Stimulated activated CD4-positive, alpha-beta T cell treated with anti-CD3 and anti-CD28 coated beads, Interleukin-12 subunit alpha, Interleukin-12 subunit beta, amount 100 ng/mL, for 24 hours (primary cell): ENCODE results near the gene SBK3.
A peak's percentile ranks its signal among the peaks of the same experiment; 100 is the strongest.
"Not testable (repeated sequence)": the region's sequence is repeated elsewhere in the genome, so short reads cannot be mapped to it uniquely, and the experiment has no call there.

Source experiments
- DNase-seq, 2 experiments: peaks; one replicate each; pipeline ENCODE4 v3.0.0-alpha.2; 2020; ENCODE audit warnings: low read depth in 2 of 2

The SBK3 gene, protein sequence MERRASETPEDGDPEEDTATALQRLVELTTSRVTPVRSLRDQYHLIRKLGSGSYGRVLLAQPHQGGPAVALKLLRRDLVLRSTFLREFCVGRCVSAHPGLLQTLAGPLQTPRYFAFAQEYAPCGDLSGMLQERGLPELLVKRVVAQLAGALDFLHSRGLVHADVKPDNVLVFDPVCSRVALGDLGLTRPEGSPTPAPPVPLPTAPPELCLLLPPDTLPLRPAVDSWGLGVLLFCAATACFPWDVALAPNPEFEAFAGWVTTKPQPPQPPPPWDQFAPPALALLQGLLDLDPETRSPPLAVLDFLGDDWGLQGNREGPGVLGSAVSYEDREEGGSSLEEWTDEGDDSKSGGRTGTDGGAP

DNA sequence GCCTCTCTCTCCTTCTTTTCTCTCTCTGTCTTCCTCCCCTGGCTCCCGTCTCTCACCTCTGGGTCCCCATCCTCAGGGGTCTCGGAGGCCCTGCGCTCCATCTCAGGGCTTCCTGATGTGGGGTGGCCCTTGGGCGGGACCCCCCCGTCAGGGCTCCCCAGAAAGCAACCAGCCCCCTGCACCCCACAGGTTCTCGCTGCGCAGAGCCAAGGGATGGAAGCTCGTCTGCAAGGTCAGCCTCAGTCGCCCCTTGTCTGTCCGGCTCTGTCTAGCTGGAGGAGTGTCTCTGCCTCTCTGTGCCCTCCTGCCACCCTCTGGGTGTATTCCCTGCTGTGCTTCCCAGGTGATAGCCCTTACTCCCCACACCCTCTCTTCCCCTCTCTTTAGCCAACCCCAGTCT lies at the start of gene SBK3:
SBK3 (minus strand) TSS at position 101 of the 400 bp plus-strand sequence; CDS start at position 101, 0 bp downstream.
- DNase-seq, result no peak

DNA sequence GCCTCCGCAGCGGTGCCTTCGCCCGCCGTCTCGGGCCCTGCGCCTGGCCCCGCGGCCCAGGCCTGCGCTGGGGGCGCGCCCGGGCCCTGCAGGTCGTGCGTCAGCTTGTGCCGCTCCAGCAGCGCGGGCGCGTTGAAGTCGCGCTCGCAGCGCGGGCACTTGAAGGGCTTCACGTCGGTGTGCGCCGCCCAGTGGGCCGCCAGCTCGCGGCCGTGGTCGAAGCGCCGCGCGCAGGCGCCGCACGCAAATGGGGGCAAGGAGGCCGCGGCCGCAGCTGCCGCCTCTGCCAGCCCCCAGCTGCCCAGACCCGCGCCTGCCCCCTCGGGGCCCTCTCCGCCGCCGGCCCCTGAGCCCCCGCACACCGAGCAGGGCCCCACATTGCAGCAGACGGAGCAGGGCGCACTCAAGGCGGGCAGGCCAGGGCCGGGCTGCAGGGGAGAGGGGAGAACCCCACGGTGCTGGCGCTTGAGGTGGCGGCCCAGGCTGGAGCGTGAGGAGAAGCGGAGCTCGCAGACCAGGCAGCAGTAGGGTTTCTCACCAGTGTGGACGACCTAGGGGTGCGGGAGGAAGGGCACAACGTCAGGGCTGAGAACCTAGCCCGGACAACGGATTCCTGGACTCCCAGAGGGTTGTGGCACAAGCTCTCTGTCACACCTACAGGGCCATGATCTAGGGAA lies 47.9 kb upstream of the SBK3 start:
- DNase-seq, result no peak

DNA sequence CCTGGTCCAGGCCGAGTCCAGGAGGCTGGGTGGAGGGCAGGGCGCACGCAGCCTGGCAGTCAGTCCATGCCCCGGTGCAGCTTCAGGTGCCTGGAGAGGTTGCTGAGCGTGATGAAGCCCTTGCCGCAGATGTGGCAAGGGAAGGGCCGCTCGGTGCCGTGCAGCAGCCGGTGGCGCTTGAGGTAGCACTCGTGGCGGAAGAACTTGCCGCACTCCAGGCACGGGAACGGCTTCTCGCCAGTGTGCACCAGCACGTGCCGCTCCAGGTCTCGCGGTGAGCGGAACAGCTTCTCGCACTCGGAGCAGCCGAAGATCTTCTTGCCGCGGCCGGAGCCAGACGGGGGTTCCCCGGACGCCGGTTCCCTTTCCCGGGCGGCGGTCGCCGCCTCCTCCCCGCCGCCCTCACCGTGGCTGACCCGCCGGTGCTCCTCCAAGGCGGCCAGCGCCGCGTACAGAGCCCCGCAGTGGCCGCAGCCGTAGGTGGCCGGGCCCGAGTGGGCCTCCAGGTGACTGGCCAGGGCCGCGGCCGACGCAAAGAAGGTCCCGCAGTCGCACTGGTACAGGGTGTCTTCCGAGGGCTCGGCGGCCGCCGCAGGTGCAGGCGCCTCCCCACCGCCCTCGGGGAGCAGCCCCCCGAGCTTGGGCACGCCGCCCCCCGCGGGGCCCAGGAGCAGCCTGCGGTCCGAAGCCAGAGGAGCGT lies 47.2 kb upstream of the SBK3 start:
- DNase-seq, result no peak

DNA sequence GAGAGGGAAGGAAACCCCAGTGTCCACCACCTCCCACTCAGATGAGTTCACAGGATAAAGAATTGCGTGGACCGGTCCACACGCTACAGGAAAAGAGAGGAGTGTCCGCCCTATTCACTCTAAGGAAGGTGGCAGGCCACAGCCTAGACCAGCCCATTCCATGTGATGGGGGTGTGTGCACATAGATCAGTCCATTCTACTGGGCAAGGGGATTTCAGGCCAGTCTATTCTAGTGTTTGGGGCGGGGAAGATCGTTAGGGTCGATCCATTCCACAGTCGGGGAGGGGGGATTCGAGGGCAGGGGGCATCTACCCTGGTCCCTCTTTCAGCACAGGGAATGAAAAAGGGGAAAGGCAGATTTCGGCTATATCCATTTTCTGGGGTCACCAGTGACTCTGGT lies 46.2 kb upstream of the SBK3 start:
- no peak for DNase-seq

DNA sequence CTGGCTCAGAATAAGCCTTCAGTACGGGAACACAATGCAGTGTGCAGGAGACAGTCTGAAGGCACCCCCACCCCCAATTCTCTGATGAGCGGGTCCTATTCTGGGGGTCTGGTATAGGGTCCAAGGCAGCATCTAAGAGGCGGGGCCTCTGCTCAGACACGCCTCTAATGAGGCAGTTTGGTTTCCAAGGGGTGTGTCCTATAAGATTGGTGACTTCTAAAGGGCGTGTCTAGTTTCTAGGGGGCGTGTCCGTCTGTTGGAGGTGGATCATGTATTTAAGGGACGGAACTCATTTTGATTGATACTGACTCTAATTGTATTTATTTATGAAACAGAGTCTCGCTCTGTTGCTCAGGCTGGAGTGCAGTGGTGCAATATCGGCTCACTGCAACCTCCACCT lies 45.3 kb upstream of the SBK3 start:
- no peak for DNase-seq

DNA sequence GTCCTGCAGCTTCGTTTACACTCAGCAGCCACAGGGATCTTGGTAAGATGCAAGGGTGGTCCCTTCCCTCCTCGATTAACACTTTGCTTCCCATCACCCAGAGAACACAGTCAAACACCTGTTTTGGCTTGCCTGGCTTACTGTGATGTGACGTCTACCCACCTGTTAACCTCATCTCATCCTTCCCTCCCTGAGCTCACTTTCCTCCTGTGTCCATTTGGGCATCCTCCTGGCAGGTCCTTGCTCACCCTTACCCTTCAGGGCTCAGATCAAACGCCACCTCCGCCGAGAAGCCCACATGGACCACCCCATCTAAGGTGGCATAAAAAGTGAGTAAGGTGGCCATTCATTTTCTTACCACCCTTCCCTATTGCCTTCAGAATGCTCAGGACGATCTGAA lies 44.8 kb upstream of the SBK3 start:
- DNase-seq, result no peak

DNA sequence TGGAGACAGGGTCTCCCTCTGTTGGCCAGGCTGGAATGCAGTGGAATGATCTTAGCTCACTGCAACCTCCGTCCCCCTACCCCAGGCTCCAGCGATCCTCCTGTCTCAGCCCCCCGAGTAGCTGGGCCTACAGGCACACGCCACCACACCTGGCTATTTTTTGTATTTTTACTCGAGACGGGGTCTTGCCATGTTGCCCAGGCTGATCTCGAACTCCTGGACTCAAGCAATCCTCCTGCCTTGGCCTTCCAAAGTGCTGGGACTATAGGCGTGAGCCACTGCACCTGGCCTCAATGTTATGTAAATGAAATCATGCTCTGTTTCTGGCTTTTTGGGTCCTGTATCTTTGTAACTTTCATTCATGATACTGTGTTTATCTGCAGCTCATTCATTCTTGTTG lies 43.4 kb upstream of the SBK3 start:
- no peak for DNase-seq

DNA sequence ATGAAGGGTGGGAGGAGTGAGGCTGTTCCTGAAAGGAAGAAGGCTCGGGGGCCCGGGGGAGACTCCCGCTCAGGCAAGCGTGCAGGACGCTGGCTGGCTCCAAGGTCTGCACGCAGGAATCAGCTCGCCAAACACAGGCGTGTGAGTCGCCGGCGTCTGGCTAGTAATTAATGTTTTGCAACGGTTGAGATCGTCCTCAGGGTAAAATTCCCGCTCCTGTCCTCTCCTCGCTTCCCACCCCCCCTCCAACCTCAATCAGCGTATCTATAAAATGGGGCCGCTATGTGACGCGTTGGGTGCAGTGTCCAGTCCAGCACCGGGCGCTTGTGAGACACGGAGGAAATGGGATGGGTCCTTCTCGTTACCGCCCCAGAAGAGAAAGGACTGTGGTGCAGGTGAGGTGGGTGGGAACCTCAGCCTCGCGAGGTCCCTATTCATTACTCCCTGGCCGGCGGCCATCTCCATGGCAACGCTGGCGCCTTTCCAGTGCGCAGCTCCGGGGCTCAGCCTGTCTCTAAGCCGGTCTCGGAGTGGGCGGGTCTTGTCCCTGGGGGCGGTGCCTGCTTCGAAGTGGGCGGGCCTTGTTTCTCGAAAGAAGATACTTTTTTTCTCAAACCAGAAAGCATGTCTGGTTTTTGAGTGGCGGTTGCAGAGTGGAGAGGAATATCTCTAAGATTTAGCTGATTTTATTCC lies 41.8 kb upstream of the SBK3 start:
- peak; percentile 88 to 96 for DNase-seq

DNA sequence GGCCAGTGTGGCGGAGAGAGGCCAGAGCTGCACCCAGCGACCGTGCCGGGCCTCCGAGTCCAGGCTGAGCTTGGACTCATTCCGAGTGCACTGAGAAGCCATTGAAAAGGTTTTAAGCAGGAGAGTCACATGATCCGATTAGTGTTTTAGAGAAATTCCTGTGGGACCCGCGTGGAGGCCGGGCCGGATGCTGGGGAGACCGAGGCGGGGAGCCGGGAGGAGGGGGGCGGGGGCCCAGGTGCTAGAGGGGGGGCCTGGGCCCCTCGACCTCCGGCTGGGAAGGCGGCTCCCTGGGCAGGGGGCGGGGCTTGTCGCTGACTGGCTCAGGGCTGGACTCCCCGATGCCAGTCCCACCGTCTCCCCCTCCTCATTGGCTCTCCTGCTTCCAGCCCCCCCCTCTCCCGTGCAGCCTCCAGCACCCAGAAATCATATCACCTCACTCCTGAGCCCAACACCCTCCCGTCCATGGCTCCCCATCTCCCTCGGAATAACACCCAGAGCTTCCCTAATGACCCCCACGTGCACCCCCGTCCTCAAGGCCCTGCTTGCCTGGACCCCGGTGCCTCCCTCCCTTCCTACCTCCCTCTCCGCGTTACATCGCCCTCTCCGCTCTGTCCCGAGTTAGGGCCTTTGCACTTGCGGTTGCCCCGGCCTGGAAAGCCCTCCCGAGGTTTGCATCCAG lies 40.5 kb upstream of the SBK3 start:
- DNase-seq, result peak in 1 of 2 experiments; percentile 46

DNA sequence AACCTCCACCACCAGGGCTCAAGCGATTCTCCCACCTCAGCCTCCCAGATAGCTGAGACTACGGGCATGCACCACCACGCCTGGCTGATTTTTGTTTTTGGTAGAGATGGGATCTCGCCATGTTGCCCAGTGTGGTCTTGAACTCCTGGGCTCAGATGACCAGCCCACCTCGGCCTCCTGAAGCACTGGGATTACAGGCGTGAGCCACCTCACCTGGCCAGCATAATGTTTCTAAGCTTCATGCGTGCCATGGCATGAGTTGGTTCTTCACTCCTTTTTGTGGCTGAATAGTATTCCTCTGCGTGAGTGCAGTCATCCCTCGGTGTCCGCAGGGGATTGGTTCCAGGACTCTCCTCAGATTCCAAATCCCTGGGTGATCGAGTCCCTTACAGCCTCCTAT lies 39.5 kb upstream of the SBK3 start:
- DNase-seq, result no peak

DNA sequence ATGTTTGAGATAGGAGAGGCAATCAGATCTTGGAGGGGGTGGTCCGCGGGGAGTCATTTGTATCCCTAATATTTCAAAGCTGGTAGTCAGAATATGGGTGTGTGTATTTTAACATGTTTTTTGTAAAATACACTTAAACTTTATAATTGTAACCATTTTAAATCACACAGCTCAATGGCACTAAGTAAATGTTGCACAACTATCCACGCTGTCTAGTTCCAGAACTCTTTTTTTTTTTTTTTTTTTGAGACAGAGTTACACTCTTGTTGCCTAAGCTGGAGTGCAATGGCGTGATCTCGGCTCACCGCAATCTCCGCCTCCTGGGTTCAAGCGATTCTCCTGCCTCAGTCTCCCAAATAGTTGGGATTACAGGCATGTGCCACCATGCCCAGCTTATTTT lies 38.6 kb upstream of the SBK3 start:
- not testable (repeated sequence) for DNase-seq

DNA sequence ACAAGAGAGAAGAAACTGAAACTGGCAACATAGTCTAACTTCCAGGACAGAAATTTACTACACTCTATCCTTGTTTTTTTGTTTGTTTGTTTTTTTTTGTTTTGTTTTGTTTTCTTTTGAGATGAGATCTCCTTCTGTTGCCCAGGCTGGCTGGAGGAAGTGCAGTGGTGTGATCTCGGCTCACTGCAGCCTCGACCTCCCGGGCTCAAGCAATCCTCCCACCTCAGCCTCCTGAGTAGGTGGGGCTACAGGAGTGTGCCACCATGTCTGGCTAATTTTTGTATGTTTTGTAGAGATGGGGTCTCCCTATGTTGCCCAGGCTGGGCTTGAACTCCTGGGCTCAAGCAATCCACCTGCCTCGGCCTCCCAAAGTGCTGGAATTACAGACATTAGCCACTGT lies 36.9 kb upstream of the SBK3 start:
- not testable (repeated sequence) for DNase-seq

DNA sequence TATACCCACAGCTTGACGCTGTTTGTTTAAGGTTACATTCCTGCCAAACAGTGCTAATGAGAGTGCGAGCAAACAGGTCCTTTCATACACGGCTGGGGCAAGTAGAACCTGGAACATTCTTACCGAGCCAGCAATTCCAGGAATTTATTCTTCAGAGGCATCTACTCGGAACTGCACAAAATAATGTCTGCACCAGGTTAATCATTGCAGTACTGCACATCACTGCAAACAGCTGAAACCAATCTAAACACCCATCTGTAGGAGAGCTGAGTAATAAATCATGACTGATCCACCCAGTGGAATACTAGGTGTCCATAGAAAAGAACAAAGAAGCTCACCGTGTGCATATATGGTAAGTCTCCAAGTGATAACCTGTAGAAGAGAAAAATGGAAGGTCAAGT lies 36.5 kb upstream of the SBK3 start:
- DNase-seq, result no peak

DNA sequence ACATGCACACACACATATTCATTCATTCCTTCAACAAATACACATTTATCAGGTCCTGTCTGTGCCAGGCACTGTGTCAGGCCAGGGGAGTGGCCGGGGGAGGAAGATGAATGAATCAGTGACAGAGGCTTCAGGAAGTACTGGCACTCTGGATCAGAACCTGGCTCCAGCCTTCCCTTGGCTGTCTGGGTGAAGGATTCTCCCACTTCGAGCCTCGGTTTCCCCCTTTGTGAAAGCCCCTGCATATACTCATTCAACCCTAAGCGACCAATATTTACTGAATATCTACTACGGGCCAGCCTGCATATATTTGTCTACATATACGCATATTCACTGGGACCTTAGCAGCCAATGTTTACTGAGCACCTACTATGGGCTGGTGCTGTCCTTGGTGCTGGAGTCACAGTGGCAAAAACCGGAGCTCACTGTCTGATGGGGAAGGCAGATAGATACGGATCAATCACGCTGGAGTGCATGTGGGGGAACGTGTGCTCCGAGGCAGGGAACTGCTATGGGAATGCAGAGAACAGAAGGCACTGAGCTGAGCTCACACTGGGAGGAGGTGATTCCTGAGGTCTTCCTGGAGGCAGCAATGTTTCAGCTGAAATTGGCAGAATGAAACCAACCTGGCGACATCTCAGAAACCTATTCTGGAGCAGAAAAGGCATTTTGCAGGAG lies 35.9 kb upstream of the SBK3 start:
- DNase-seq, result no peak

DNA sequence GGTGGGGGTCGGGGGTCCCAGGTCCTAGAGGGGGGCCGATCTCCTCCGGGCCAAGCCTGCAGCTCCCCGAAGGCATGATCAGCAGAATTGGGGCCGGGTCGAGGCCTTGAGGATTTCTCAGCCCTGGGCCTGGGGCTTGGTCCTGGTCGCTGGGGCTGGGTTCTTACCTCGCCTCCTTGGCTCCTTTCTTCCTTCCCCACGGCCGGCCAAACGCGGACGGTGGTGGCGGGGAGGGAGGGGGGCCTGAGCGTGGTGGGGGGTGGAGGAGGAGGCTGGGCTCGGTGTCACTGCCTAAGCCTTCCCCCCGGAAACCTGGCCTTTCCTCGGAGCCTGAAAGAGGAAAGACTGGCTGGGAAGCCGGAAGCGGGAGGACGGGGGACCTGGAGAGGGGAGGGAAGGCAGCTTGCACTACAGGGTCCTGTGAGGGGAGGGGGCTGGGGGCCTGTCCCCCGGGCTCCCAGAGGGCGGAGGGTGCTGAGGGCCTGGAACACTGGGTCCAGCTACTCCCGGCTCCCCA lies 35.3 kb upstream of the SBK3 start, which contains the start of gene ZNF579:
ZNF579 (minus strand) TSS at position 221 of the 517 bp plus-strand sequence. CDS start 1,209 bp downstream, outside the sequence.
- DNase-seq, result peak; percentile 69 to 78

DNA sequence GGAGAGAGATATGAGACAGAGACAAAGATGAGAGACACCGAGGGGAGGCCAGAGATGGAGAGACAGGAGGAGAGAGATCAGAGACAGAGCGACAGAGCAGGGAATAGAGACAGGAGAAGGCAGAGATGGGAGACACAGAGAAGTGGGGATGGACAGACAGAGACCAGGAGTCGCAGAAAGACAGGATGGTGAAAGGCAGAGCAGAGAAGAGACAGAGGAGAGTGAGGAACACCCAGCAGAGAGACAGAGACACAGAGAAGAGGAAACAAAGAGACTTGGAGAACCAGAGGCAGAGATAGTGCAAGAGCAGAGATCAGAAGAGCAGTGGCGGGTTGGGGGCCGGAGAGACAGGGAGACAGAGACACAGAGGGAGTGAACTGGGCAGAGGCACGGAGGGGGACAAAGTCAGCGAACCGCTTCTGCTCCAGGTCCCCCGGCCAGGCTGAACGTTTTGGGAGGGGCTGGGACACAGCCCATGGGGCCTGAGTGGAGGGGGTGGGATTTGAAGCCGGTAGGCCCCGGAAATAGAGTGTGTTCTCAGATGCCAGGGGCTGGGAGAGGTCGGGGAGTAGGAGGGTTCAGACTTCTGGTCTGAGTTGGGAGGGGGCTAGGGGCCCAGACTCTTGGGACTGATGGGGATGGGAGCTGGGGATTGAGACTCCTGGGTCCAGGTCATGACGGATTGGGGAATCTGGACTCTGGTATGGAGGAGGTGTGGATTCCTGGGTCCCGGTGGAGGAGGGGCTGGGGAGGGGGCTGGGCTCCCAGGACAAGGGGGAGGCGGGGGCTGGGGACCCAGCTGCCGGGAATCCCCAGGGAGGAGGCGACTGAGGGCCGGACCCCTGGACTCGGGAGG lies 34.7 kb upstream of the SBK3 start:
- no peak for DNase-seq

DNA sequence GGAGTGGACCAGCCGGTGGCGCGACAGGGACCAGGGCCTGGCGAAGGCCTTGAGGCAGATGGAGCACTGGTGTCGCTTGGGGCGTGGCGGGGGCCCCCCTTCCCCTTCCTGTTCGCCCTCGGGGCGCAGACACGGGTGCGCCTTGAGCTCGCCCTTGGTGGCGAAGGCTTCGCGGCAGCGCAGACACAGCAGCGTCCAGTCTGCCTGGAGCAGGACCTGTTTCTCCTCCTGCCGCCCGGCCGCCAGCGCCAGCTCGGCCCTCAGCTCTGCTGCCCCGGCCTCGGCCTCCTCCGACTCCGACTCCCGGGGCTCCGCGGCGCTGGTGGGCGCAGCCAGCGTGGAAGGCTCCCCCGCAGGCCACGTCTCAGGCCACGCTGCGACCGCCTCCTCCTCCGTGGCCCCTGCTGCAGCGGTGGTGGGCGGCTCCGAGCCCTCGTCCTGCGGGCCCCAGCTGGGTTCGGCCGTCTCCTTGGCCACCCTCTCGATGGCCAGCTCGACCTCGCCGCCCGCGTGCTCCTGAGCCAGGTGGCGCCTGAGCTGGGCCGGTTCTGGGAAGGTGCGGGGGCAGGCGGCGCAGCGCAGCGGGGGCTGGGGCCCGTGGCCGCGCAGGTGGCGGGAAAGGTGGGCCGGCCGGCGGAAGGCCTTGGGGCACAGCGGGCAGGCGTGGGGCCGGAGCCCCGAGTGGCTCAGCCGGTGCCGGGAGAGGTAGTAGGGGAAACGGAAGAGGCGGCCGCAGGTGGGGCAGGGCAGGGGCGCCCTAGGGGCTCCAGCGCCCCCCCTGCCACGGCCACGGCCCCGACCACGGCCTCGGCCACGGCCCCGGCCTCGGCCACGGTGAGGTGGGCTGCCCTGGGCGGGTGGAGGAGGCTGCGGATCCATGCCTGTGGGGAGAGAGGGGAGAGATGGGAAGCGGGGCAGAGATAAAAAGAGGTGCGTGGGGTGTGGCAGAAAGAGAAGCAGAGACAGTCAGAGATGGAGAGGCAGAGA lies 33.7 kb upstream of the SBK3 start:
- no peak for DNase-seq

DNA sequence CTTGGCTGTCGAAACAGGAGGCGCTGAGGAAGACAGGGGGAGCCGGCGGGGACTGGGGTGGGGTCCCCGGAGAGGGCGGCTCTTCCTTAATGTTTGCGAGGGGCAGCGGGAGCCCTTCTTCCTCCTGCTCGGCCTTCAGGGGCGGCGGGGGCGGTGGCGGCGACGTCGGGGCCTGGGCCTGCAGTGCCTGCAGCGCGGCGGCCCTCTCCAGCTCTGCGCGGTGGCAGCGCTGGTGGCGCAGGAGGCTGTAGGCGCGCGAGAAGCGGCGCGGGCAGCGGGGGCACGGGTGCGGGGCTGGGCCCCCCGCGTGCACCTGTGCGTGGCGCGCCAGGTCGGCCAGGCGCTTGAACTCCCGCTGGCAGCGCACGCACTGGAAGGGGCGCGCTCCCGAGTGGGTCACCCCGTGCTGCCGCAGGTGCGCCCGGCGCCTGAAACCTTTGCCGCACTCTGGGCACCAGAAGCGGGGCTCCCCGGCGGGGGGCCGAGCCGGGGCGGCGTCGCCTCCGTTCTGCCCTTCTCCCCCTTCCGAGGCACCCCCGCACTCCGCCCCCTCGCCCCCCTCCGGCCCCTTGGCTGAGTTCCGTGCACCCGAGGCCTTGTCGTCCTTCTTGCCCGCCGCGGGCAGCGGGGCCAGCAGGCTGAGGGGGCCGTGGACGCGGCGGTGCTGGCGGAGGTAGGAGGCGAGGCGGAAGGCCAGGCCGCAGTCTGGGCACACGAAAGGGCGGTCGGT lies 32.9 kb upstream of the SBK3 start:
- DNase-seq, result no peak
